HG02571 (cell line): ENCODE results near the gene C19orf18.
"Not testable (repeated sequence)": the region's sequence is repeated elsewhere in the genome, so short reads cannot be mapped to it uniquely, and the experiment has no call there.

Source experiments
- ATAC-seq: cut with Tn5 transposase; IDR thresholded peaks from one replicate; pipeline ENCODE4 v1.9.1; 2021; ENCODE audit warnings: mild to moderate bottlenecking, moderate library complexity; ENCODE audit not compliant: unreplicated experiment

The C19orf18 gene

GRCh38 chr19:57974434-57974833, at the start of gene C19orf18:
Gene C19orf18, minus strand, starts transcription at chr19:57974534. Its CDS starts 102 bp downstream, at chr19:57974432.
- no peak for ATAC-seq

- no peak for ATAC-seq
Measured at GRCh38 chr19:58022283-58022660, 47.9 kb upstream of the C19orf18 start.

GRCh38 chr19:58021541-58022282, 47.4 kb upstream of the C19orf18 start:
- no peak for ATAC-seq

GRCh38 chr19:58020129-58020528, 45.8 kb upstream of the C19orf18 start:
- ATAC-seq: no peak

- no peak for ATAC-seq
Measured at GRCh38 chr19:58014141-58014540, 39.8 kb upstream of the C19orf18 start.

- no peak for ATAC-seq
Measured at GRCh38 chr19:58010507-58010906, 36.2 kb upstream of the C19orf18 start.

GRCh38 chr19:58009666-58010301, 35.5 kb upstream of the C19orf18 start:
- ATAC-seq: peak; percentile 48

- no peak for ATAC-seq
Measured at GRCh38 chr19:58009301-58009665, 34.9 kb upstream of the C19orf18 start.

GRCh38 chr19:58008877-58009276, 34.5 kb upstream of the C19orf18 start:
- ATAC-seq: not testable (repeated sequence)

GRCh38 chr19:58007285-58007684, 33.0 kb upstream of the C19orf18 start:
- no peak for ATAC-seq

GRCh38 chr19:58003174-58003828, 29.0 kb upstream of the C19orf18 start:
- no peak for ATAC-seq

GRCh38 chr19:58002384-58003173, 28.2 kb upstream of the C19orf18 start, which contains the start of gene ZNF606:
Gene ZNF606, minus strand, starts transcription at chr19:58002820. Its CDS starts 1,501 bp downstream, at chr19:58001319.
- peak; percentile 90 for ATAC-seq

GRCh38 chr19:58001895-58002369, 27.6 kb upstream of the C19orf18 start:
- no peak for ATAC-seq

- ATAC-seq: no peak
Measured at GRCh38 chr19:58000677-58001076, 26.3 kb upstream of the C19orf18 start.

- no peak for ATAC-seq
Measured at GRCh38 chr19:57992841-57993240, 18.5 kb upstream of the C19orf18 start.

- ATAC-seq: no peak
Measured at GRCh38 chr19:57978586-57979289, 4.4 kb upstream of the C19orf18 start.

- no peak for ATAC-seq
Measured at GRCh38 chr19:57964761-57965160, 9.6 kb downstream of the C19orf18 start.

- ATAC-seq: no peak
Measured at GRCh38 chr19:57961785-57962184, 12.5 kb downstream of the C19orf18 start.

GRCh38 chr19:57954996-57955395, 19.3 kb downstream of the C19orf18 start:
- ATAC-seq: no peak

- ATAC-seq: no peak
Measured at GRCh38 chr19:57949702-57950101, 24.6 kb downstream of the C19orf18 start.
